HCEC 1CT (cell line): ENCODE results near the gene NLRP10.
"Not testable (repeated sequence)": the region's sequence is repeated elsewhere in the genome, so short reads cannot be mapped to it uniquely, and the experiment has no call there.

Experiments
- DNase-seq: peaks from one replicate; pipeline ENCODE4 v3.0.0-alpha.2; 2017

The NLRP10 gene

DNA sequence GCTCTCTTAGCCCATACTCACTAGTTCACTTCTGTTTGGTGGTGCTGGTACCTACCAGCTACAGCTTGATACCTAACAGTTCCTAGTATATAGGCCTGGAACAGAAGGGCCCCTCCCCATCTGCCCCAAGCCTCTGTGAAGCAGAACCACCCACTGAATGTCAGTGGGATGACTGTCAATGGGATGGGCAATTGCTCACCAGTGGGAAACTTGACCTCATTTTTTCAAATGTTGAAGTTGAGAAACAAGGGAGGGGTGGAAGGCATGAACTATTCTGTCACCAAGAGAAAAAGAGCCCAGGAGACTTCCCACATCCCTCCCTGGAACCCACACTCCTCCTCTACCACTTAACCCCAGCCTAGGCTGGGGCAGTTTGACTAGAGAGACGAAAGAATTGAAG is at the start of gene NLRP10:
Gene NLRP10 (minus strand): TSS at position 62 of the 400 bp plus-strand sequence. CDS start 1,952 bp downstream, outside the sequence.
- DNase-seq: peak; percentile 95

GRCh38 chr11:8013833-8014232 is 48.6 kb upstream of the NLRP10 start:
- no peak for DNase-seq

- peak; percentile 84 for DNase-seq
Measured at GRCh38 chr11:8011981-8012444, 46.8 kb upstream of the NLRP10 start.

- DNase-seq: no peak
Measured at GRCh38 chr11:8011371-8011770, 46.1 kb upstream of the NLRP10 start.

DNA sequence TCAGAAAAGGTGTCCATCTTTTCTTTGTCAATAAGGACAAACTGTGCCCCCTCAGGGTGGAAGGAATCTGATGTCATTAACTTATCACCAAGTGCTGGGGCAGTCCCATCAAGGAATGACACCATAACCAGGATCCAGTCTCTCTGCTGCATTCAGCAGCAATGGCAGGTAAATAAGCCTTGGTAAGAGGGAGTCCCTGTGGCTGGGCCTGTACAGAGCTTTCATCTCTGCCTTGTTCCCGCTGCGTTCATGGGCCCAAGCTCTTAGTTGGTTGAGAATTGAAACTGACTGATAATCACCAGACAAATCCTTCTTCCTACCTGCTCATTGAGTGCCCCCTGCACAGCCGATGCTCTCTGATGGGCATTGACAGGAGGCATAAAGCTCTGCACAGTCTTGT is 44.6 kb upstream of the NLRP10 start:
- DNase-seq: no peak

GRCh38 chr11:8008212-8008611 is 43.0 kb upstream of the NLRP10 start:
- no peak for DNase-seq

DNA sequence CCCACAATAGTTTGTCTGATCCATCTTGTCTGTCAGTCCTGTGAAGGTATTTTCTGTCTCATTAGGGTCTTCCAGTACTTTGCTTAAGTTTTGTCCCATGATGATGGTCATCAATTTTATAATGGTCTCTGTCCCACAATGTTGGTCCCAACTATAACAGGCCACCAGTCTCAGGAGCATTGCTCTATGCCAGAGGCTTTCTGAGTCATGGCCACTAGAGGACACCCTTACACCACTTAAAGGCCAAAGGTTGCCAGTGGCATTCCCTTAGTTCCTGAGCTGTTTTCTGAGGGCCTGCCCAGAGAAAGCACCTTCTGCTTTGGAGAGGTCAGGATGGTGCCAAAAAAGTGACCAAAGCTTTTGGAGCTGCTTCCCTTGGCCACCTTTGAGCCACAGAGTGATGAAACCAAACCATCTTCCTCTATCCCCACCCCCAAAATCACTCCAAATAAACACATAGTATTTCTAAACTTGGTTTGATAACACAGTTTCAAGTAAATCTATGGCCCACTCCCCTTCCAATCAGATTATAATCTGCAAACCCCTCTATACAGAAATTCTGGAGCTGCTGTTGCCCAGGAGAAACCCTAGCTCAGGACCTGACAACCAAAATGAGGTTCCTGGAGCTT is 41.2 kb upstream of the NLRP10 start:
- DNase-seq: peak; percentile 54

GRCh38 chr11:8005556-8005955 is 40.3 kb upstream of the NLRP10 start:
- no peak for DNase-seq

DNA sequence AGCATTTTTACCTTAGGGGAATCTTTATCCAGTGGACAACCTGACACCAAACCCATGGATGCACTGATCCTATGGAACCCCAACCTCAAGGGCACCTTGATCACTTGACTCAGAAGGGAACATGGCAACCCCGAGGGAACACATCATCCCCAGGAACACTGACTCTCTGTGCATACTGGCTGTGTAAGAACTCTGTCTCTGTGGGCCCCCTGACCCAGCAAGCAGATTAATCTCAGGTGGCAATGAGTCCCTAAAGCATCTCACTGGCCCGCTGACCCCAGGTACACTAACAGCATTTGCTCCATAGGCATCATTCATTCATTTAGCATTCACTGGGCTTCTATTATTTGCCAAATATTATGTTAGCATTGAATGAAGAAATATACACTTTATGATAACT is 38.8 kb upstream of the NLRP10 start:
- no peak for DNase-seq

GRCh38 chr11:8003187-8003586 is 37.9 kb upstream of the NLRP10 start:
- no peak for DNase-seq

- no peak for DNase-seq
Measured at GRCh38 chr11:8002676-8003075, 37.4 kb upstream of the NLRP10 start.

DNA sequence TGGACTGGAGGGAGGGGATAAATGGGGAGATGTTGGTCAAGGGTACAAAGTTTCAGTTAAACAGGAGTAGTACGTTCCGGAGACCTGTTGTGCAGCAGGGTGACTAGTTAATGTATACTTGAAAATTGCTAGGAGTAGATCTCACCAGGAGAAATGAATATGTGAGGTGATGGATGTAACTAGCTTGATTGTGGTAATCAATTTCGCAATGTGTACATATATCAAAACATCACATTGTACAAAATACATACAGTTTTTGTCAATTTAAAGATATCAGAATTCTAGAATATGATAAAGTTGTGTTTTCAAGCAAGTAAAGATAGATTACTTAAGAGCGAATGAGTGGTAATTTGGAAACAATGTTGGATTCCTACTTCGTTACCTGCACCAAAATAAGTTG is 35.1 kb upstream of the NLRP10 start:
- DNase-seq: no peak

- DNase-seq: no peak
Measured at GRCh38 chr11:7999795-8000194, 34.5 kb upstream of the NLRP10 start.

DNA sequence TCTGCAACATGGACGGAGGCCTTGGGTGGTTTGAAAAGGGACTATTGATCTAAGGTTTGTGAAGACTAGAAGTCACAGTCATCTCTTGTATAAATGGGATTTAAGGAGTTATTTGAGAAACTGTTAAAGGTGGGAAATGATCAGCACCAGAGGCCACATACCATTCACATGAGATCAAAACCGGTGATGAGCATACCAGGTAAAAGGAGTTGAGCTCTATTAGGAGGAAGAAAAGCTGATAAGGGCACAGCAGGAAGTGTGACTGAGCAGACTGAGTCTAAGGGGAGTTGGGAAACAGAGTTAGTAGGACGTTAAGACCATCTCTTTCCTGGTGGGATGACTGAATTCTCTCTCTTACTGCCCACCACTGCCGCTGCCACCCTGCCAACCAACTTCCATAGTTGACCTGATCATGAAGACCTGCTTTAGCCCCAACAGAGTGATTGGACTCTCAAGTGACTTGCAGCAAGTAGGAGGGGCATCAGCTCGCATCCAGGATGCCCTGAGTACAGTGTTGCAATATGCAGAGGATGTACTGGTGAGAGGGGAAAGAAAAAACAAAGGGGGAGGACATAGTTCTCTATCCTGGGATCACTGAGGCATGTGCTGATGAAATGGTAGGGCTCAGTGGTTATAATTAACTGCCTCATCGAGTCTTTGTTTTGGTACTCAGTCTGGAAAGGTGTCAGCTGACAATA is 29.5 kb upstream of the NLRP10 start:
- DNase-seq: no peak

- DNase-seq: not testable (repeated sequence)
Measured at GRCh38 chr11:7987560-7987883, 22.3 kb upstream of the NLRP10 start.

DNA sequence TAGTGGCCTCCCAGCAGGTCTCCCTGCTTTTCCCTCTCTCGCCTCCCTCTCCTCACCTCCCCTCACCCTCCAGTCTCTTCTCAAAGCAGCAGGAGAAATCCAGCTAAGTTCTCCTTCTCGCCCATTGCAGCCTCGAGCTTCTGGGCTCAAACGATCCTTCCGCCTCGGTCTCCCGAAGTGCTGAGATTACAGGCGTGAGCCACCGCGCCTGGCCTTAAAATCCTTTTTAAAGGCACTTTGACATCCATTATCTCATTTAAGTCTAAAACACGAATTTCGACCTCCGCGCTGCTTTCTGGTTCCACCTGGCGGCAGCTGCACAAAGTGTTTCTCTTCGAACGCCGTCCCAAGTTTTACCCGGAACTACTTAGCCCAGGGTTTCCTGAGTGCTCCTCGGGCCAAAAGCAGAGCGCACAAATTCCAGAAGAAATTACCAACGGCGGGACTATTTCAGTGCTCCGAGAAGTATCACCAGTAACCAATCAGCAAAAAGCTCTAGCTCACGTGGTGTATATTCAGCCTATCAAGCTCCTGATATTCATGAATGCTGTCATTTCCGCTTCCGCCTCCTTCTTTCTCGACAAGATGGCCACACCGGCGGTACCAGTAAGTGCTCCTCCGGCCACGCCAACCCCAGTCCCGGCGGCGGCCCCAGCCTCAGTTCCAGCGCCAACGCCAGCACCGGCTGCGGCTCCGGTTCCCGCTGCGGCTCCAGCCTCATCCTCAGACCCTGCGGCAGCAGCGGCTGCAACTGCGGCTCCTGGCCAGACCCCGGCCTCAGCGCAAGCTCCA is 21.7 kb upstream of the NLRP10 start, which contains the start of gene EIF3F:
Gene EIF3F (plus strand): TSS at position 570 of the 792 bp plus-strand sequence. CDS start 16 bp downstream, at position 586.
- peak; percentile 100 for DNase-seq

DNA sequence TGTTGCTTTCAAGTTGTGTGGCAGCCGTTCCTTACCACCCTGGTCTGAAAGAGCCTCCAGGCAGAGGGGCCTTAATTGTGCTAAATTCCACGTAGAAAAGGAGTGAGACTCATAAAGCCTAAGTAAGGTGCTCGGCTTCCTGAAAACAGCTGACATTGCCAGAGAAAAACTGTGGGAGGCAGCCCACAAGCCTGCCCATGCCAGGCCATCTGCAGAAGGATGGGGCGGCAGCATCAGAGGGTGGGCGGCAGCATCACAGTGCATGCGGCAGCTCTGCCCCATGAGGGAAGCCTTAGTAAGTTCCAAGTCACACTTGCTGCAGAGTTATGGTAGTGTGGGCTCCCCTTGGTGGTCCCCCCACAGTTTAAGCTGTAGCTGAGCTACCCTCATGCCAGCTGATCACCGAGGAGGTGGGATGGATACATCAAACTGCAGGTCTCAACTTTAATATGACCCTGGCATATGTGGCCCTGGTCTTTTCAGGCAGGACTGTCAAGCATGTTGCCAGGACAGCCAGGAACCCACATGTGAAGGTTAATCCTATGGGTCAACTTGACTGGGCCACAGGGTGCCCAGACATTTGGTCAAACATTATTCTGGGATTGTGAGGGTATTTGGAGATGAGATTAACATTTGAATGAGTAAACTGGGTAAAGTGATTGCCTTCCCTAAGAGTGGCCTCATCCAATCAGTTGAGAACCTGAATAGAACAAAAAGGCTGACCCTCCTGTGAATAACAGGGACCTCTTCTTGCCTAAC is 18.8 kb upstream of the NLRP10 start:
- no peak for DNase-seq

DNA sequence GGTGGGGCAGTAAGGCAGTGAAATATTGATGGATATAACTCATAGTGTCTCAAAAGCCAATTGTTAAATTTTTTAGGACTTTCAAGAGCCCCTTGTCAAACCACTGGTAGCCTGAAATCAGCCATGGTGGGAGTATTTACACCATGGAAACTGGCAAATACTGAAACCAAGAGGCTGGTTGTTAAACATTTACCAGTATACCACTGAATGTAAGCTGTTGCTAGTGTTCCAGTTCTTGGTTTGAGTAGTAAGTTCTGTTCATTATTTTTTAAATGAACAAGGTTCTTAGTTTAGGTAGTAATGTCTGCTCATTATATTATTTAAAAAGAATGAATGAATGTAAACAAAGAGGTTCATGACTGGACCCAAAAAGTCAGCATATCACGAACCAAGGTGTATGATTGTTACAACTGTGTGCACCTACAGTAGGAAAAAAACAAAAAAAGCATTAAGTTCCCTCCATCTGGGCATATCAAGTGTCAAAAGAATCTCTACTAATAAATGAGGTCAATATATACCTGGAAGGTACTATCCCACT is 17.4 kb upstream of the NLRP10 start:
- DNase-seq: no peak

- DNase-seq: no peak
Measured at GRCh38 chr11:7981619-7982157, 16.4 kb upstream of the NLRP10 start.

DNA sequence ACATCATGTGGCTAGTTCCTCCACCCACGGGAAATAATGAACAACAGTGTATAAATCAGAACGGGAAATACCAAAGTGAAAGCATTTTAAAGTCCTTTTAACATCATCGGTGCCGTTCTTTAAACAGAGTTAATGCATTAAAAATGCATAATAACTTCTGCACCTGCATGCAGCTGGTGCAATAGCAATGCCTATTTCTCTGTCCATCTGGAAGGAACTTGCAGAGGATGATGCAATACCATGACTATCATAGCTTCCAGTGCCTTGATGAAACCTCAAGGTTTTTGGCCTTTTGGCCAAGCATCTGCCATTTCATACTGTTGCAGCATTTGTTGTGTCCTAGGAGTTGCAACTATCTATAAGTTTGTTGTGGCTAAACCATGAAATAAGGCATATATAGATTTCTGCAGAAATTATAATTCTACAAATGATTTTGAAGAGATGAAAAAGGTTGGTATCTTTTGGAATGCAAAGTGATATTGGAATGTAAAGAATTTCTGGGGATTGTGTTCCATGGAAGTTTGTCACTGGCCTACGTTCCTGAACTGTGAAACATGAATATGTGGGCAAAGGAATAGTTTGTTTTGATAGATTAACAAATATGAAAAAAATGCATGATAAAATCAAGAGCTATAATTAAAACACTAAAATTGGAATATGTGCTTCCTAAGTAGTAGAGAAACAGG is 12.1 kb upstream of the NLRP10 start:
- DNase-seq: peak; percentile 98

- DNase-seq: no peak
Measured at GRCh38 chr11:7974668-7975067, 9.4 kb upstream of the NLRP10 start.

DNA sequence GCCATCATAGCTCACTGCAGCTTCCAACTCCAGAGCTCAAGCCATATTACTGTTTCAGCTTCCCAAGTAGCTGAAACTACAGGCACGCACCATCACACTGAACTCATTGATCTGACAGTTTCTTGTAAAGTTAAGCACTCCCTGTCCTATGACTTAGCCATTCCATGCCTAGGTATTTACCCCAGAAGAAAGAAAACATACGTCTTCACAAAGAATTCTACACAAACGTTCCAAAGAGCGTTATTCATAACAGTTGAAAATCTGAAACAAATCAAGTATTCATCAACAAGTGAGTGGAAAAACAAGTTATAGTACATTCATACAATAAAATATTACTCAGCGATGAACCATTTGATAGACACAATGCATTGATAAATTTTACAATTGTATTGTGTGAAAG is 7.8 kb upstream of the NLRP10 start:
- DNase-seq: no peak
